K562 (cell line): ENCODE measurements around the gene TRABD2B. TPM values are rescaled to one million over a fixed set of nuclear protein-coding genes. Genes with fewer than 3 reads are reported as not detected.

ENCODE experiments used
- ATAC-seq: fragments of 200-7000 bp; cut with Tn5 transposase; 3 replicates; pipeline ENCODE4 v1.9.1; 2020; ENCODE audit warnings: moderate library complexity
- BruUV-seq: library from RNA; stranded (reverse); fragments of 400-500 nt; replicated peaks from 2 replicates; lab custom pipeline; 2021; lab: Mats Ljungman, UMichigan
- CTCF ChIA-PET: fragments of 300-600 bp; formaldehyde crosslinking; extraction: SDS; loops from one replicate; lab custom pipeline; 2021; ENCODE audit warnings: low intra/inter-chr PET ratio; lab: Yijun Ruan, JAX
- POLR2A ChIA-PET: fragments of 300-600, 350-650 bp; sonication (Branson Sonifier 250); formaldehyde crosslinking; extraction: SDS; loops from one replicate; lab custom pipeline; 2021; ENCODE audit warnings: antibody characterized with exemption, inconsistent platforms; lab: Yijun Ruan, JAX
- DNase-seq, 4 experiments: peaks; one replicate each; pipeline versions ENCODE4 v3.0.0 to v3.0.0-alpha.2; 2011 to 2018; ENCODE audit warnings: low spot score in 3 of 4, mixed read lengths in 3 of 4; ENCODE audit errors: extremely low read depth in 1 of 4
- FAIRE-seq: peaks from 2 replicates; lab custom pipeline; 2011; peaks lifted over from hg19 to GRCh38; lab: Jason Lieb, UNC
- H2AFZ ChIP-seq: 2 replicates; pipeline ENCODE4 v1.6.0; 2011; ENCODE audit warnings: low read depth, low read length, control low read depth, inconsistent platforms
- H3K27ac ChIP-seq: fragments of 200-600 bp; 3 replicates; pipeline ENCODE4 v1.8.0; 2011; ENCODE audit warnings: low read depth, mild to moderate bottlenecking, control low read depth, inconsistent platforms, low read length, moderate library complexity, mixed read lengths; ENCODE audit errors: extremely low read depth
- H3K27me3 ChIP-seq, 2 experiments: fragments of 300-600 bp in 1 of 2; 2 replicates in 1 of 2; 3 replicates in 1 of 2; pipeline versions ENCODE4 v1.6.0 to v1.8.0; 2011; ENCODE audit warnings: inconsistent platforms in 2 of 2, low read length in 2 of 2, mild to moderate bottlenecking in 1 of 2, mixed read lengths in 1 of 2, moderate library complexity in 1 of 2; ENCODE audit not compliant: control insufficient read depth in 2 of 2, insufficient read depth in 2 of 2
- H3K36me3 ChIP-seq: fragments of 300-600 bp; 3 replicates; pipeline ENCODE4 v1.8.0; 2011; ENCODE audit warnings: mild to moderate bottlenecking, low read length, inconsistent platforms; ENCODE audit not compliant: control insufficient read depth, insufficient read depth
- H3K4me1 ChIP-seq, 2 experiments: fragments of 200-600 bp in 1 of 2; replicated peaks in 1 of 2; 2 replicates in 1 of 2; 3 replicates in 1 of 2; pipeline versions ENCODE4 v1.5.1 to v1.8.0; 2011; ENCODE audit warnings: inconsistent platforms in 2 of 2, low read length in 2 of 2, mild to moderate bottlenecking in 1 of 2, mixed read lengths in 1 of 2, moderate library complexity in 1 of 2; ENCODE audit not compliant: control insufficient read depth in 2 of 2, insufficient read depth in 2 of 2
- H3K4me2 ChIP-seq: 2 replicates; pipeline ENCODE4 v1.6.1; 2011; ENCODE audit warnings: low read length, control low read depth, inconsistent platforms, mixed read lengths; ENCODE audit not compliant: insufficient read depth
- H3K4me3 ChIP-seq: fragments of 200-600 bp; sonication (generic), shearing (Covaris generic); 2 replicates; pipeline ENCODE4 v1.5.1; 2016; ENCODE audit warnings: control low read depth, inconsistent platforms
- H3K79me2 ChIP-seq: fragments of 200-600 bp; 3 replicates; pipeline ENCODE4 v1.8.0; 2011; ENCODE audit warnings: low read length, inconsistent platforms; ENCODE audit not compliant: control insufficient read depth, insufficient read depth
- H3K9ac ChIP-seq, 2 experiments: 2 replicates each; pipeline versions ENCODE4 v1.6.0 to v1.6.1; 2011; ENCODE audit warnings: low read depth in 2 of 2, low read length in 2 of 2, control low read depth in 1 of 2, inconsistent platforms in 1 of 2, mild to moderate bottlenecking in 1 of 2, mixed read lengths in 1 of 2; ENCODE audit not compliant: insufficient read depth in 1 of 2
- H3K9me1 ChIP-seq: one replicate; pipeline ENCODE4 v1.6.0; 2011; ENCODE audit warnings: inconsistent platforms, mild to moderate bottlenecking, low read length, moderate library complexity; ENCODE audit not compliant: control insufficient read depth, insufficient read depth
- H3K9me3 ChIP-seq: replicated peaks from 2 replicates; pipeline ENCODE4 v1.5.1; 2011; ENCODE audit warnings: low read depth, low read length, inconsistent platforms; ENCODE audit not compliant: control insufficient read depth, insufficient read depth
- H4K20me1 ChIP-seq: replicated peaks from 2 replicates; pipeline ENCODE4 v1.6.1; 2011; ENCODE audit warnings: low read length, inconsistent platforms, mixed read lengths; ENCODE audit not compliant: control insufficient read depth, insufficient read depth
- JUN ChIP-seq, 2 experiments: sonication (generic) in 1 of 2; formaldehyde crosslinking in 1 of 2; IDR thresholded peaks; 2 replicates each; pipeline versions ENCODE4 v1.6.1 to v1.8.0; 2012 to 2022; ENCODE audit warnings: borderline replicate concordance in 2 of 2, mild to moderate bottlenecking in 2 of 2, improper control_type of control experiment in 1 of 2, low read depth in 1 of 2, low read length in 1 of 2, missing genetic modification reagents in 1 of 2
- RBBP5 ChIP-seq: fragments of 200-600 bp; sonication (generic); IDR thresholded peaks from 2 replicates; pipeline ENCODE4 v1.6.1; 2012; ENCODE audit warnings: borderline replicate concordance, mild to moderate bottlenecking, low read length, control low read depth, inconsistent platforms; ENCODE audit not compliant: insufficient read depth, poor library complexity, severe bottlenecking
- TSHZ1 ChIP-seq: fragments of 250-450 bp; sonication (Bioruptor Pico); IDR thresholded peaks from 2 replicates; pipeline ENCODE4 v1.4.0; 2020; ENCODE audit warnings: mild to moderate bottlenecking, moderate library complexity
- WGBS: fragments of 100-300 bp; shearing (Covaris generic); methylation state at CpG from one replicate; pipeline ENCODE4 v1.1.6; 2016; ENCODE audit warnings: low coverage, mixed read lengths; ENCODE audit not compliant: insufficient coverage; ENCODE audit errors: missing lambda C conversion rate; 5-methylcytosine and 5-hydroxymethylcytosine counted together
- in situ Hi-C: fragments of 300-500 bp; cut with MboI; formaldehyde crosslinking; loops from 4 replicates; pipeline ENCODE4 v1.15.0; 2018; ENCODE audit warnings: inconsistent platforms, mixed read lengths
- intact Hi-C: fragments of 100-400 bp; cut with micrococcal nuclease; formaldehyde crosslinking; loops from 2 replicates; pipeline ENCODE4 v1.14.2; 2022
- polyA plus RNA-seq, 8 experiments: library from polyadenylated mRNA; depleted of rRNA in 4 of 8; stranded (reverse) in 5 of 8; unstranded in 3 of 8; fragments of >200 nt; fragmentation: Nextera tagmentation in 2 of 8; fragmentation: Illumina TruSeq in 1 of 8; extraction: Ambion mirVana in 2 of 8; extraction: Trizol in 1 of 8; gene quantifications; 2 replicates each; pipeline versions ENCODE4 v1.2.1 to v1.2.3, GENCODE V29; 2011 to 2014; ENCODE audit warnings: inconsistent platforms in 1 of 8, missing spikeins in 1 of 8
- total RNA-seq, 7 experiments: library from RNA; depleted of rRNA in 6 of 7; stranded (reverse); fragments of >200 nt in 6 of 7; fragmentation: Illumina TruSeq in 2 of 7; extraction: Trizol in 2 of 7; gene quantifications; 2 replicates each; pipeline versions ENCODE4 v1.2.1 to v1.2.3, GENCODE V29; 2011 to 2021; ENCODE audit warnings: low replicate concordance in 1 of 7

Gene TRABD2B
- total and polyA plus RNA-seq, 9 of the 15 experiments (the other 6 are each of a cell fraction or from before 2014, with no cell fraction given), result not detected

GRCh38 chr1:47853852-47854251 is 143.3 kb downstream of the TRABD2B start:
- FAIRE-seq, result no peak
- CTCF ChIA-PET, result no interaction called here

More at GRCh38 chr1:47853852-47854251, 143.3 kb downstream of the TRABD2B start:
- Histone ChIP-seq H2AFZ (no peak overlapping the region), H3K27ac (no peak overlapping the region), H3K9ac (no peak overlapping the region), H3K79me2 (no peaks in the 10 kb centered on the region), H3K9me3 (no peaks in the 10 kb centered on the region), H3K4me3 (no peak overlapping the region), H3K9me1 (no peaks in the 10 kb centered on the region), H3K36me3 (no peaks in the 10 kb centered on the region), H3K4me2 (no peak overlapping the region), H4K20me1 (no peaks in the 10 kb centered on the region), H3K27me3 (peaks cover 0 to 35% of the 10 kb centered on the region in 2 experiments; a peak in 2 of 5 replicates), H3K4me1 (no peaks in the 10 kb centered on the region)
- POLR2A ChIA-PET, result no interaction called here
- TF ChIP-seq JUN (IDR thresholded peaks at IDR 0.05; ENCODE audit: borderline replicate concordance, low read depth, low read length) (no peak), JUN (CRISPR knock-in tag; IDR thresholded peaks at IDR 0.05; ENCODE audit: borderline replicate concordance) (no peak), TSHZ1 (CRISPR knock-in tag) (no peak), RBBP5 (no peak)
- BruUV-seq, result no TSS peak
- in situ Hi-C loops, result no loop called here
- WGBS, result 0% methylated on average over 2 of the region's 2 CpGs
- intact Hi-C loops, result no loop called here
- DNase-seq (no peak), ATAC-seq (no peak)
